ENCODE data around the gene LYRM4.
A peak's percentile ranks its signal among the peaks of the same experiment; 100 is the strongest.

Gene LYRM4

GRCh38 chr6:5146398-5146797 lies 114.4 kb downstream of the LYRM4 start:
- no peak for DNase-seq (ENCODE audit: low spot score)

GRCh38 chr6:5143634-5144311 lies 117.0 kb downstream of the LYRM4 start:
- DNase-seq (ENCODE audit: low spot score), result peak; percentile 74

GRCh38 chr6:5142915-5143314 lies 117.8 kb downstream of the LYRM4 start:
- no peak for DNase-seq (ENCODE audit: low spot score)

- no peak for DNase-seq (ENCODE audit: low spot score)
Measured at GRCh38 chr6:5142131-5142530, 118.6 kb downstream of the LYRM4 start.

DNA sequence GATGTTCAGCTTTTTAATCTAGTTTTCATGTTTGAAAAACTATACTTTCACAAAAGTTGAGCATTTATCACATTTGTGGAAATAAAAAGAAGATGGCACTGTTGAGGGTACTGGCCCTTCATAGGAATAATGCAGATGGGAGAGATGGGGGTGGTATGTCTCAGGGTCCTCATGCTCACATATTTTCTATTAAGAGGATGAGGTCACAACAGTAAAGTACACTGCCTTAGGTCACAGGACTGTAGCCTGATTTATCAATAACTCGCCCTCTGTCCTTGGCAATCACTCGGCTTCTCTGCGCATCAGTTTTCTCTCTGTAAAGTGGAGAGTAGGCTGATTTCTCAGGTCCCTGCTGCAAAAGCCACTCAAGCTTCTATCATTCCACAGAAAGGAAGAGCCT lies 119.7 kb downstream of the LYRM4 start:
- peak; percentile 22 for DNase-seq (ENCODE audit: low spot score)

DNA sequence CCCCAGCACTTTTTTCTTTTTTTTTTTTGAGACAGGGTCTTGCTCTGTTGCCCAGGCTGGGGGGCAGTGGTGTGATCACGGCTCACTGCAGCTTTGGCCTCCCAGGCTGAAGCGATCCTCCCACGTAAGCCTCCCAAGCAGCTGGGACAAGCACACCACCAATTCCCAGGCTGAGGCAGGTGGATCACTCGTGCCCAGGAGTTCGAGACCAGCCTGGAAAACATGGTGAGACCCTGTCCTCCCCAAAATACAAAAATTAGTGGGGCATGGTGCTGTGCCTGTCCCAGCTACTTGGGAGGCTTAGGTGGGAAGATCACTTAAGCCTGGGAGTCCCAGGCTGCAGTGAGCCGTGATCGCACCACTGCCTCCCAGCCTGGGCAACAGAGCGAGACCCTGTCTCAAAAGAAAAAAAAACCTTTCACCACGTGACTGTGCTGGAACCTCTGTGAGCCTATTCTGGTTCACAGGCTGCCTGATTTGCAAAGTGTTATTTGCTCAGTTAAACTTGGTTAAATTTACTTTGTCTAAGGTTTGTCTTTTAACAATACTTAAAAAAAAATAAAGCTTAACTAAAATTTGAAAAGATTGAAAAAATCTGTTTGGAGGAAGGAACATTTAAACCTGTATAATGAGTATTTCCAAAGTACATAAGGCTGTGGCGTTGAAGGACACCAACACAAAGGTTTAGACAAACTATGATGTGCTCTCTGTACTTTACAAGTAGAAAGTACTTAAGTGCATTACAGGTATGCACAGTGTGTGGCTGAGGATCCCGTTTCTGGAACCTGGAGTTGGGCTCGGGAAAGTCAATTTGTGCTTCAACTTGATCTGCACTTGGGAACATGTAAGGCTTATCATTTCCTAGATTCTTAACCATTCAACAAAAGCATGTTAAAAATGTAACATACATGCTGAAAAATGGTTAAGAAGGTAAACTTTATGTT lies 120.7 kb downstream of the LYRM4 start:
- peak; percentile 14 for DNase-seq (ENCODE audit: low spot score)

GRCh38 chr6:5138995-5139827 lies 121.5 kb downstream of the LYRM4 start:
- DNase-seq (ENCODE audit: low spot score), result peak; percentile 11

GRCh38 chr6:5136851-5137250 lies 123.9 kb downstream of the LYRM4 start:
- DNase-seq (ENCODE audit: low spot score), result no peak

GRCh38 chr6:5135788-5136376 lies 124.9 kb downstream of the LYRM4 start:
- DNase-seq (ENCODE audit: low spot score), result peak; percentile 35

- DNase-seq (ENCODE audit: low spot score), result no peak
Measured at GRCh38 chr6:5133943-5134342, 126.8 kb downstream of the LYRM4 start.

DNA sequence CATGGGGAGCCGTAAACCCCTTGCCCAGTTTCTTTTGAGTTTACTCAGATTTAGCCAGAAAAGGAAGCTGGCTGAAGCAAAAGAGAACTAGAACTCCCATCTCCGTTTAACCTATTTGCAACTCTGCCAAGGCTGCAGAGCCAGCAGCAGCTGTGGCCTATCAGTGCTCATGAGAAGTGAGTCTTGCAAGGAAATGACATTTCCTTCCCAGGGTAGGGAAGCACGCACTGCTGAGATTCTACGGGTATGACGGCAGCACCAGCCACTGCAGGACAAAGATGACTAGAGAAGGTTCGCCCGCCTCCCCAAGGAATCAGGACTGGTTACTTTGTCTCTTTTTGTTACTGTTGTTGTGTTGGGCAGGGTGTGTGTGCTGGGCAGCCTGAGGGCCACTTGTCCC lies 128.0 kb downstream of the LYRM4 start:
- no peak for DNase-seq (ENCODE audit: low spot score)

- no peak for DNase-seq (ENCODE audit: low spot score)
Measured at GRCh38 chr6:5130135-5130866, 130.4 kb downstream of the LYRM4 start.

GRCh38 chr6:5128351-5128750 lies 132.4 kb downstream of the LYRM4 start:
- no peak for DNase-seq (ENCODE audit: low spot score)

- DNase-seq (ENCODE audit: low spot score), result no peak
Measured at GRCh38 chr6:5127106-5127687, 133.6 kb downstream of the LYRM4 start.

DNA sequence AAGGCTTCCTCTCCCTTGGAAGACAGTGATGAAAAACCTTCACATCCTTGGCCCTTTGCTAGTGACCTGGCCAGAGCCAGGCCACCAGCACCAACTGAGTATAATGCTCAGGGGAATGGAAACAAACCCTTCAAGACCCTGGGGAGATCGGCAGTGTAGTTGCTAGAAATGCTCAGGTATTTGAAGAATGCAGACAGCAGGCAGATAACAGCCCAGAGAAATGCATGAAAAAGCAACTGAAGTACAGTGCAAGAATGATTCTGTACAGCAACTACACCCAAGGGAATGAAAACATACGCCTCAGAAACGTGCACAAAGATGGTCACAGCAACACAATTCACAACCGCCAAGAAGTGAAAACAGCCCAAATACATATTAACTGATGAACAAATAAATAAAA lies 134.5 kb downstream of the LYRM4 start:
- DNase-seq (ENCODE audit: low spot score), result peak; percentile 42

- DNase-seq (ENCODE audit: low spot score), result peak; percentile 95
Measured at GRCh38 chr6:5125152-5126006, 135.4 kb downstream of the LYRM4 start.

DNA sequence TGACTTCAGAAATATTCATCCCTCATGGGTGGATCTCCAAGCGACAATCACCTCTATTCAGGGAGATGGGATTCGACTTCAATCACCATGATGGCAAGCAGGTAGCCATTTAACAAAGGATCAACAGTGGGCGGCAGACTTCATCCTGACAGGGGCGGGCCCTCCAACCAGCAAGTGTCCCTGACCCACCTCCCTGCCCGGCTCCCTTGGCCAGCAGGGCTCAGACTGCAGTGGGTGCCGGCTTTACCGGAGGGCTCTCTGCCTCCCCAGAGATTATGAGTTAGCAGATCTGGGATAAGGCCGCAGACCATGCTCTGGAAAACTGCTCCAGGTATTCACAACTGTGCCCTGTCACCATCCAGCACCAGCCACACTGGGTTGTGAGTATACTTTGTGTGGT lies 136.2 kb downstream of the LYRM4 start:
- DNase-seq (ENCODE audit: low spot score), result no peak

DNA sequence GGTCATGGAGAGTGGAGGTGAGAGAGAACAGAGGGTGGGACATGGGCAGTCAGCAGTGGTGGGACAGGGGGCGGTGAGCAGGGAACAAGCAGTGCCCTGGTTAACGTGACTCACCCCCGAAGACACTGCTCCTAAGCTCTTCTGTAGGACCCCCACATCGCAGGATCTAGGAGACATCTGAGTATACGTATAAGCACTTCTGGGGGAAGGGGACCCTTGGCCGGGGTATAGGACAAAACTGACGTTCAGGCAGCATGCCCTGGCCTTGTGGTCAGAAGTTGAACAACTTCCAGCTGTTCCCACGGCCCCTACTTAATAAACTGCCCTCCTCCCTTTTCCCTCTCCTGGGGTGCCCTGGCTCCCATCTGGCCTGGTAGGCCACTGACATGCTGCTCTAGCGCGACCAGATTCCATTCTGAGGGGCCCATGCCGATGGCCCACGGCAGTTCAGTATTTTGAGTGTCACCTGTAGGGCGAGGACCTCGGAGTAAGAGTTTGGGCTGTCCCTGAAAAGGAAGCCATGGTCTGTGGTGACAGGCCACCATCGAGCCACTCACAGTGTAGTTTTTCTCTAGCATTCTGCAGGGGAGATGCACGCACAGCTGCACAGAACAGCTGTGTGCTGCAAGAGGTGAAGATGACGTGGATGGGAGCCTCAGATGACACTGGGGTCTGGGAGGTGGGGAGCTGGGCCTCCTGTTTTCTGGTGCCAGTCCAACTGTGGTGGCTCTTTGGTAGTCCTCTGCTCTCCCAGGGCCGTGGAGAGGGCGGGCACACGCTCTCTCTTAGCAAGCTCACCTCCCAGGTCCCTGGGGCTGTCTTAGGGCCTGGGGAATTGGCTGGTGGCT lies 137.2 kb downstream of the LYRM4 start:
- no peak for DNase-seq (ENCODE audit: low spot score)

DNA sequence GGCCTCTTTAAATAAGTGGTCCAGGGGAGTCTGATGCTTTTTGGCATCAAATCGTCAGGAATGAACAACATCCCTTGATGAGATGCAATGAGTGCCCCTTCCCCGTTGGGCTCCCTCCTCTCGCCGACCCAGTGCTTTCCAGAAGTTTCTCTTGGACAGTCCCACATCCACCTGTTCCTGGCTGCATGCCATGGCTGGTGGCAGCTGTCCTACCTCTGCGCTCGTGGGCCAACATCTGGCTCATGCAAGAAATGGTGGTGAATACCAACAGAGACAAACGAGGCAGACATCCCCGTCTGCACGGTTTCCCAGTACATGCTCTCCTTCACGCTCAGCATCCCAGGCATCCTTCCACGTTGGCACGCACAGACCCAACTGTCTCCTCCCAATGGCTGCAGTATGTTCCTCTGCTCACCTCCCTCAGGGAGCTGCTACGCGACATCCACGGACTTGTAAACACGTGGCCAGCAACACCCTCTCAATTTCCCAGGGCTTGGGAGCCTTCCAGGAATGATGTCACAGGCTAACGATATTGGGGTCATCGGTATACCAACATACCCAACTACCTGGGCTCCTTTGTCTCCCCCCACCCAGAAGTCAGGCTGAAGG lies 138.1 kb downstream of the LYRM4 start:
- no peak for DNase-seq (ENCODE audit: low spot score)

Data from kidney tubule cell (primary cell).